DOHH2 (cell line): ENCODE data around the gene SPATA6L.

Experiments
- H3F3A ChIP-seq: fragments of 200-600 bp; sonication (generic), shearing (Covaris generic); 2 replicates; pipeline ENCODE4 v1.6.0; 2016; ENCODE audit warnings: antibody characterized with exemption, mild to moderate bottlenecking; ENCODE audit not compliant: control insufficient read depth, insufficient read depth
- H3K27ac ChIP-seq: fragments of 200-600 bp; sonication (generic); 2 replicates; pipeline ENCODE4 v1.5.1; 2014; ENCODE audit warnings: low read depth, mild to moderate bottlenecking, low read length, moderate library complexity
- H3K27me3 ChIP-seq: fragments of 200-600 bp; sonication (generic); 2 replicates; pipeline ENCODE4 v1.6.1; 2014; ENCODE audit warnings: mild to moderate bottlenecking, low read length, mixed read lengths; ENCODE audit not compliant: control insufficient read depth
- H3K36me3 ChIP-seq: fragments of 200-600 bp; sonication (generic); 2 replicates; pipeline ENCODE4 v1.6.1; 2014; ENCODE audit warnings: mild to moderate bottlenecking, low read length, moderate library complexity, mixed read lengths; ENCODE audit not compliant: control insufficient read depth
- H3K4me1 ChIP-seq: fragments of 200-600 bp; sonication (generic); 2 replicates; pipeline ENCODE4 v1.6.1; 2014; ENCODE audit warnings: mild to moderate bottlenecking, low read length, mixed read lengths; ENCODE audit not compliant: control insufficient read depth
- H3K4me2 ChIP-seq: fragments of 200-600 bp; sonication (generic); 2 replicates; pipeline ENCODE4 v1.6.0; 2014; ENCODE audit warnings: mild to moderate bottlenecking, low read length, moderate library complexity
- H3K4me3 ChIP-seq: fragments of 200-600 bp; sonication (generic); 2 replicates; pipeline ENCODE4 v1.5.1; 2014; ENCODE audit warnings: mild to moderate bottlenecking, low read length, mixed read lengths
- H3K79me2 ChIP-seq: fragments of 200-600 bp; sonication (generic); 2 replicates; pipeline ENCODE4 v1.6.1; 2014; ENCODE audit warnings: mild to moderate bottlenecking, low read length, mixed read lengths; ENCODE audit not compliant: control insufficient read depth
- H3K9me2 ChIP-seq: fragments of 200-600 bp; sonication (generic); replicated peaks from 2 replicates; pipeline ENCODE4 v1.6.1; 2014; ENCODE audit warnings: mild to moderate bottlenecking, low read length, mixed read lengths; ENCODE audit not compliant: control insufficient read depth
- H3K9me3 ChIP-seq: fragments of 200-600 bp; sonication (generic); 2 replicates; pipeline ENCODE4 v1.6.1; 2014; ENCODE audit warnings: antibody characterized with exemption, low read length, mixed read lengths; ENCODE audit not compliant: control insufficient read depth, insufficient read depth
- H4K20me1 ChIP-seq: fragments of 200-600 bp; sonication (generic); 2 replicates; pipeline ENCODE4 v1.6.0; 2014; ENCODE audit warnings: low read depth, mild to moderate bottlenecking, antibody characterized with exemption, low read length, moderate library complexity; ENCODE audit not compliant: control insufficient read depth, insufficient read depth
- CTCF ChIP-seq: fragments of 200-600 bp; sonication (generic); IDR thresholded peaks from one replicate; pipeline ENCODE4 v1.5.1; 2014; ENCODE audit warnings: antibody characterized with exemption, mild to moderate bottlenecking, low read depth, low read length; ENCODE audit not compliant: poor library complexity, severe bottlenecking
- EZH2phosphoT487 ChIP-seq: fragments of 200-600 bp; sonication (generic); IDR thresholded peaks from 2 replicates; pipeline ENCODE4 v1.6.1; 2017; ENCODE audit warnings: borderline replicate concordance, mild to moderate bottlenecking, antibody characterized with exemption, low read length, moderate library complexity, mixed read lengths

SPATA6L gene

GRCh38 chr9:4585135-4585534 lies 81.1 kb downstream of the SPATA6L start:
- Histone ChIP-seq H3K4me2 (no peak overlapping the region), H3K4me1 (no peaks in the 10 kb centered on the region), H3K9me3 (no peaks in the 10 kb centered on the region), H3K27ac (no peak overlapping the region), H3K36me3 (no peaks in the 10 kb centered on the region), H3K4me3 (no peak overlapping the region), H3K9me2 (no peaks in the 10 kb centered on the region), H3F3A (no peaks in the 10 kb centered on the region), H3K27me3 (no peaks in the 10 kb centered on the region), H4K20me1 (no peaks in the 10 kb centered on the region), H3K79me2 (no peaks in the 10 kb centered on the region)
- TF ChIP-seq EZH2phosphoT487, result no peak
- no peak for TF ChIP-seq CTCF

GRCh38 chr9:4584636-4585035 lies 81.6 kb downstream of the SPATA6L start:
- Histone ChIP-seq H4K20me1 (no peaks in the 10 kb centered on the region), H3K27ac (no peak overlapping the region), H3K4me2 (no peak overlapping the region), H3K36me3 (no peaks in the 10 kb centered on the region), H3K4me3 (no peak overlapping the region), H3K9me3 (no peaks in the 10 kb centered on the region), H3K9me2 (no peaks in the 10 kb centered on the region), H3F3A (no peaks in the 10 kb centered on the region), H3K4me1 (no peaks in the 10 kb centered on the region), H3K27me3 (no peaks in the 10 kb centered on the region), H3K79me2 (no peaks in the 10 kb centered on the region)
- TF ChIP-seq CTCF, result no peak

GRCh38 chr9:4583001-4583400 lies 83.3 kb downstream of the SPATA6L start:
- no peaks in the 10 kb centered on the region for H3K79me2 ChIP-seq
- H3K36me3 ChIP-seq, result no peaks in the 10 kb centered on the region
- H3K4me3 ChIP-seq, result no peak overlapping the region
- no peaks in the 10 kb centered on the region for H3K4me1 ChIP-seq
- TF ChIP-seq EZH2phosphoT487, result no peak
- no peak for TF ChIP-seq CTCF
- no peak overlapping the region for H3K4me2 ChIP-seq
- no peaks in the 10 kb centered on the region for H3K27me3 ChIP-seq
- H3F3A ChIP-seq, result no peaks in the 10 kb centered on the region
- no peaks in the 10 kb centered on the region for H3K9me3 ChIP-seq
- H4K20me1 ChIP-seq, result no peaks in the 10 kb centered on the region
- H3K27ac ChIP-seq, result no peak overlapping the region
- H3K9me2 ChIP-seq, result no peaks in the 10 kb centered on the region

GRCh38 chr9:4581861-4582565 lies 84.3 kb downstream of the SPATA6L start:
- Histone ChIP-seq H3K27ac (no peak overlapping the region), H3F3A (no peaks in the 10 kb centered on the region), H3K9me2 (no peaks in the 10 kb centered on the region), H3K27me3 (no peaks in the 10 kb centered on the region), H3K79me2 (no peaks in the 10 kb centered on the region), H3K9me3 (no peaks in the 10 kb centered on the region), H3K4me2 (no peak overlapping the region), H3K4me3 (no peak overlapping the region), H4K20me1 (no peaks in the 10 kb centered on the region), H3K4me1 (no peaks in the 10 kb centered on the region), H3K36me3 (no peaks in the 10 kb centered on the region)
- TF ChIP-seq EZH2phosphoT487, result no peak
- no peak for TF ChIP-seq CTCF
